Measurements from ENCODE around the gene MAPT.
"Not testable (repeated sequence)": the region's sequence is repeated elsewhere in the genome, so short reads cannot be mapped to it uniquely, and the experiment has no call there.

MAPT gene

DNA sequence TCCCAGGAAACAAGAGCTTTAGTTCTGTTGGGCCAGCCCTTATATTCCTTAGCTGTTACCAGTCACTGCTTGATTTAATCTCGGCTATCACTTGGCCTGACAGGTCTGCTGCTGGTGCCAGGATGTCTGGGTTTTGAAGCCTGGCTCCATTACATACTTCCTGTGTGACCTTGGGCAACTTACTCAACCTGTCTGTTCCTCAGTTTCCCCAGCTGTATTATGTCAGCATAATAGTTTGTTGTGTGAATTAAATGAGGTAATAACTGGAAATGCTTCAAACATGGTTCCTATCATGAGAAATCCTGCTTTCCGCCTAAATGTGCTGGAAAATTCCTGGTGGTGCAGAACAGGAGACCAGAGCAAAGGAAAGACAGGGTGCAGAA is 54.1 kb downstream of the MAPT start:
- in situ Hi-C loops (cut with HindIII; ENCODE audit: low sequenced_read_pairs): loop anchor here (5.0 to 10.0 kb wide), 2 partner anchors 81 to 184 kb away; no protein-coding TSS in a partner anchor

DNA sequence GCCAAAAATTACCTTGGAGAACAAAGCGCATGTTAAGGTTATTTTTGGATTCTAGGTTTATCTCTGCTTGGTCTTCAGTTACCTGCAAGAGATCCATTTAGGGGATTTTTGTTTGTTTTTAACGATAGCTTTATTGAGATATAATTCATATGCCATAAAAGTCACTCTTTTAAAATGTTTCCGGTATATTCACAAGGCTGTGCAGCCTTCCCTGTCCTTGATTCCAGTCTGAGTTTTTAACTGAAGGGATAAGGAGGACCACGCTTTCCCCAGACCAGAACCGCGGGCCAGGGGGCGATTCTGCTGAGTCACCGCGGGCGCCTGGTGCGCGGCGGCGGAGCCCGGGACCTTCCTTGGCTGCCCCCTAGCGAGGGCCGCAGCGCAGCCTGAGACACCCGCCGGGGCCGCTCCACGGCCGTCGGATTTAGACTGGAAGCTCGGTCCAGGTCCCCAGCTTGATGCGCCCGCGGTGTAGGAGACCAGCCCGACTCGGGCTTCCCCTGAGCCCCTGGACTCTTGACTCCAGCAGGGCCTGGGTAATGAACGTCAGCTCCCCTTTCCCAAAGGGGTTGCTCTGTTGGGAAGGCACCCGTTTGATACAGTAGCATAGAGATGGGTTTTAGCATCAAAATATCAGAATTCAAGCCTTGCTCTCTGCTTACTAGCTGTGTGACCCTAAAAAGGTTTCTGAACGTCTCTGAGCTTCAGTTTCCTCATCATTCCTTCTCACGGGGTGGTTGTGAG is 54.7 kb downstream of the MAPT start:
- in situ Hi-C loops (cut with HindIII; ENCODE audit: low sequenced_read_pairs): loop anchor here (5.0 to 10.0 kb wide), 2 partner anchors 82 to 184 kb away; no protein-coding TSS in a partner anchor

DNA sequence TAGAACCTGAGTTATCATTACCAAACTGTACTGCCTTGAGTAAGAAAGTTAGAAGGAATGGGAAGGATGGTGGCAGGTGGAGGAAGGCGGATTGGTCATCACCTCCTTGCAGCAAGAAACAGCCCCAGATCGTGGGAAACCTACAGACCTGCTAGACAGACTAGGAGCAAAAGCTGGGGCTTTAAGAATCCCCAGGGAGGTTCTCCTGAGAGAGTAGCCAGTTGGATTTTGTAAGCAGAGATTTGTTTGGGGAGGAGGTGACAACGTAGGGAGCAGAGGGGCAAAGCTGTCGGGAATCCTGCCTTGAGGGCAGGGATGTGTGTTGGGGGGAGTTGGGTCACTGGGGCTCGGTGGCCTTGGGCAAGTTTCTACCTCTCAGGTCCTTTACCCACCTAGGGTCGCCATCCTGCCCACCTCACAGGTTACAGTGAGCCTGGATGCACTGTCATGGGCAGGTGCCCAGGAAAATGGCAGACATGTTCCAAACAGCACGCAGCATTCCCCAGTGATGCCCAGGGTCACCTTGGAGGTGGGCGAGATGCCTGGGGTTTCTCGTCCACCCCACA is 55.5 kb downstream of the MAPT start:
- in situ Hi-C loops (cut with HindIII; ENCODE audit: low sequenced_read_pairs): loop anchor here (5.0 to 10.0 kb wide), 2 partner anchors 83 to 185 kb away; no protein-coding TSS in a partner anchor

GRCh38 chr17:45950888-45951287 is 56.5 kb downstream of the MAPT start:
- in situ Hi-C loops (cut with HindIII; ENCODE audit: low sequenced_read_pairs): no loop called here

- in situ Hi-C loops (cut with HindIII; ENCODE audit: low sequenced_read_pairs): no loop called here
Measured at GRCh38 chr17:45951403-45951802, 57.0 kb downstream of the MAPT start.

GRCh38 chr17:45951941-45952340 is 57.6 kb downstream of the MAPT start:
- in situ Hi-C loops (cut with HindIII; ENCODE audit: low sequenced_read_pairs): no loop called here

DNA sequence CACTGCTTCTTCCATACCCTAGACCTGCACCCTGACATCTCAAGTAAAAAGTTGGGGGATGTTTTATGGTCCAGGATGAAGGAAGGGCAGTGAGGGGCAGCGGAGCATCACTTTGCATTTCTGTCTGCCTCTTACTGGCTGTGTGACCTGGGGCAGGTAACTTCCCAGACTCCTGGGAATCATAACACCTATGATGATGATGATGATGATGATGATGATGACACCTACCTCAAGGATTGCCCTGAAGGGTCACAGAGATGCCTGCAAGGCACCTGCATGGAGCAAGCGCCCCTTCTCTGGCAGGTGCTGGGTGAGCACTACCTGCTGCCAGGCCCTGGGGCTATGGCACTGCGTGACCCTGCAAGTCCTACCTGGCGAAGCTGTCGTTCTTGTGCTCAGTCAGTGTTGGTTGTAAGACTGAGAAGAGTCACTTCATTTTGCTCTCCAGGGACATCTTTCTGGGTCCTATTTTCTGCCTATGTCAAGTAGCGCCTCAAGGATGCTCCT is 58.5 kb downstream of the MAPT start:
- in situ Hi-C loops (cut with HindIII; ENCODE audit: low sequenced_read_pairs): no loop called here

GRCh38 chr17:45953561-45953960 is 59.2 kb downstream of the MAPT start:
- in situ Hi-C loops (cut with HindIII; ENCODE audit: low sequenced_read_pairs): no loop called here

DNA sequence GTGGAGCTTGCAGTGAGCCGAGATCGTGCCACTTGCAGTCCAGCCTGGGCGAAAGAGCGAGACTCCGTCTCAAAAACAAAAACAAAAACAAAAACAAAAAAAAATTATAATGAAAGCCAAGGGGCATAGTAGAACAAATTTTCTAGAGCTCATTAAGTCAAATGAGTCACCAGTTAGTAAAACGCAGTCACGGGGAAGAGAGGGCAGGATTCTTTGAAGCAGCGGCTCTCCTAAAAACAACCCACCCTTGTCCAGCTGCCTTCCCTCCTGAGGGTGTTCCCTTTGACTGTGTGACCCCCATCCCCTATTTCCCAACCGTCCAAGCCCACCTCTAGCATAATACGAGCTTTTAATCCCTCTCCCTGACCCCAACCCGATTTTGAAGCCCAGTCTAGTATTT is 60.6 kb downstream of the MAPT start:
- in situ Hi-C loops (cut with HindIII; ENCODE audit: low sequenced_read_pairs): no loop called here

- in situ Hi-C loops (cut with HindIII; ENCODE audit: low sequenced_read_pairs): no loop called here
Measured at GRCh38 chr17:45955326-45955725, 61.0 kb downstream of the MAPT start.

DNA sequence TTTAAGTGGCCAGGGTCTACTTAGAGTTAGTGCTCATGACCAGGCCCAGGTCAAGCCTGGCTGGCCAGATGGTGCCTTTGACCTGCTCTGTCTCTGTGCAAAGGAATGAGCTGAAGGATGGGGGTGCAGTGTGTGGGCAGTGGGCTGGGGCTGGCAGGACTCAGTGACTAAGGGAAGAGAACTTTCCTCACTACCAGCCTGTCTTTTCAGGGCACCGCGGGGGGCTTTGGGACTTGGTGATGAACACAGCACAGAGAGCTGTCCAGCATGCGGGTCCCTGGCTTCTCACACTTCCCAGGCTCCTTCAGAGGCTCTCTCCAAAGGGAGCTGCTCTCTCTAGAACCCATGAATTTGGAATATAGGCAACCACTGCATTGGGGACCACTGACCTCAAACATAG is 61.7 kb downstream of the MAPT start:
- in situ Hi-C loops (cut with HindIII; ENCODE audit: low sequenced_read_pairs): no loop called here

- in situ Hi-C loops (cut with HindIII; ENCODE audit: low sequenced_read_pairs): not testable (repeated sequence)
Measured at GRCh38 chr17:45956746-45957145, 62.4 kb downstream of the MAPT start.

GRCh38 chr17:45958307-45958706 is 64.0 kb downstream of the MAPT start:
- in situ Hi-C loops (cut with HindIII; ENCODE audit: low sequenced_read_pairs): no loop called here

- in situ Hi-C loops (cut with HindIII; ENCODE audit: low sequenced_read_pairs): no loop called here
Measured at GRCh38 chr17:45958994-45959665, 64.8 kb downstream of the MAPT start.

DNA sequence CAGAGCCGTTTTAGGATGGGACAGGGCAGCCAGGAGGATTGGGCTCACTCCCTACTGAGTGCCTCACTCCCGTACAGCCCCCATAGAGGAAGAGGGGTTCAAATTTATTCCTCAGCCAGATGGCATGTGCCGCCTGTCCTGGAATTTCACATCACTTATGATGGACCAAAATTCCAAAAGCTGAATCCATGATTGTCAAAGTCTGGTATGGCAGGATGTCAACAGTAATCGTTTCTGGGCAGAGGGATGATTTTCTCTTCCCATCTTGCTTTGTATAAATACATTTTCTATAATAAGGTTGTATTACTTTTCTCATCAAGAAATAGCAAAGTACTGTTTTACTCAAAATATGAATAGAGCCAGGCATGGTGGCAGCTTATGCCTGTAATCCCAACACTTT is 66.0 kb downstream of the MAPT start:
- in situ Hi-C loops (cut with HindIII; ENCODE audit: low sequenced_read_pairs): no loop called here

DNA sequence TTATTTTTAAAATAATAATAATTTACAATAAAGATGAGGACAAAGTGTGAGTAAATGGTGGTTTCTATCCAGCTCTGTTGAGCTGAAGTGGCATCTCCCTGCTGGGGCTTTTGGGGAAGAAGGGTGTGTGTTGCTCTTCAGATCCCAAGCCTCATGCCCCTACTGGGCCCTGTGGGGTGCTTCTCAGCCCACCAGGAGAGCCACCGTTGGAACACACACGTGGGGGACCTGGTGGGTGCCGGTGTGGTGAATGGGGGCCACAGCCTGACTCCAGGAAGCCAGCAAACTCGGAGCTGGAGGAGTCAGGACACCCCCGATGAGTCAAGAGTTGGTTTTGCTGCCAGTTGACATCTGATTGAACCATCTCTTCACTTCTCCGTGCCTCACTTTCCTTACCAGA is 66.9 kb downstream of the MAPT start:
- in situ Hi-C loops (cut with HindIII; ENCODE audit: low sequenced_read_pairs): no loop called here

DNA sequence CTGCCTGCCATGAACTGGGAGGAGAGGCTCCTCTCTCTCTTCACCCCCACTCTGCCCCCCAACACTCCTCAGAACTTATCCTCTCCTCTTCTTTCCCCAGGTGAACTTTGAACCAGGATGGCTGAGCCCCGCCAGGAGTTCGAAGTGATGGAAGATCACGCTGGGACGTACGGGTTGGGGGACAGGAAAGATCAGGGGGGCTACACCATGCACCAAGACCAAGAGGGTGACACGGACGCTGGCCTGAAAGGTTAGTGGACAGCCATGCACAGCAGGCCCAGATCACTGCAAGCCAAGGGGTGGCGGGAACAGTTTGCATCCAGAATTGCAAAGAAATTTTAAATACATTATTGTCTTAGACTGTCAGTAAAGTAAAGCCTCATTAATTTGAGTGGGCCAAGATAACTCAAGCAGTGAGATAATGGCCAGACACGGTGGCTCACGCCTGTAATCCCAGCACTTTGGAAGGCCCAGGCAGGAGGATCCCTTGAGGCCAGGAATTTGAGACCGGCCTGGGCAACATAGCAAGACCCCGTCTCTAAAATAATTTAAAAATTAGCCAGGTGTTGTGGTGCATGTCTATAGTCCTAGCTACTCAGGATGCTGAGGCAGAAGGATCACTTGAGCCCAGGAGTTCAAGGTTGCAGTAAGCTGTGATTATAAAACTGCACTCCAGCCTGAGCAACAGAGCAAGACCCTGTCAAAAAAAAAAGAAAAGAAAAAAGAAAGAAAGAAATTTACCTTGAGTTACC is 68.0 kb downstream of the MAPT start:
- in situ Hi-C loops (cut with HindIII; ENCODE audit: low sequenced_read_pairs): no loop called here

- in situ Hi-C loops (cut with HindIII; ENCODE audit: low sequenced_read_pairs): no loop called here
Measured at GRCh38 chr17:45963283-45963682, 68.9 kb downstream of the MAPT start.

DNA sequence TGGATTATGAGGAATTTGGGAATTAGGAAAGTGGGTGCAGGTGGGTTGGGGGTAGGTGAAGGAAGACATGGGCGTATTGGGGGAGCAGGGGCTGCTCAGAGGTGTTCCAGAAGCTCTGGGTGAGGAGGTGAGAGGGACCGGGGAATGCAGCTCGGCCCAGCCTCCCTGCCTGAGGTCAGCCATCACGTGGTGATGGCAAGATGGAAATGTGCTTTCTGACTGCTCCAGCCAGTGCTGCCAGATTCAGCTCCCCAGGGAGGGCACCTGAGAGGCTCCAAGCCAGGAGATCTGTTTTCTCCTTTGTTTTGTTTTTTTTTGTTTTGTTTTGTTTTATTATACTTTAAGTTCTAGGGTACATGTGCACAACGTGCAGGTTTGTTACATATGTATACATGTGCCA is 69.5 kb downstream of the MAPT start:
- in situ Hi-C loops (cut with HindIII; ENCODE audit: low sequenced_read_pairs): no loop called here

- in situ Hi-C loops (cut with HindIII; ENCODE audit: low sequenced_read_pairs): no loop called here
Measured at GRCh38 chr17:45964634-45965033, 70.3 kb downstream of the MAPT start.

GRCh38 chr17:45965812-45966211 is 71.5 kb downstream of the MAPT start:
- in situ Hi-C loops (cut with HindIII; ENCODE audit: low sequenced_read_pairs): no loop called here
